ENCODE measurements around the gene GPX4.

DNA sequence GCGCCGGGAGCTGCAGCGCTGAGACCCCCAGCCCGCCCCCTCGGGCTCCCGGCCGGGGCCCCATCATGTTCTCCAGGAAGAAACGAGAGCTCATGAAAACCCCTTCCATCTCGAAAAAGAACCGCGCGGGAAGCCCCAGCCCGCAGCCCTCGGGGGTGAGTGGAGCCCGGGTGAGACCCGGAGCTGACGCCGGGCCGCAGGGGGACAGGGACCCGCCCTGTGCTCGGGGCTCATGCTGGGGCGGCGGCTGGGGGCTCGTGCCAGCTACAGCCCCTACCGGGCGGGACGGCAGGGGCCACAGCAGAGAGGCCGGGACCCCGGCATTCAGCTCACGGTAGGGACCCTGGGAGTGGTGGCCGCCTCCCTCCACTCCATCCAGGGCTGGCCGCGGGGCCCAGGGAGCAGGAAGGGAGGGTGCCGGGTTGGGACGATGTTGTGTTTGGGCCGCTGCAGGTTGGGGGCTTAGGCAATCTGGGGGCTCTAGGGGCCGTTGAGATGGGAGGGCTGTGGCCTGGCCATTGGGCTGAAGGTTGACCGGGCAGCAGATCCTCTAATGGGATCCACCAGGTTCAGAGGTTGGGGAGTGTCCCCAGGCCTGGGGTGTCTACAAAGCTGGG is 36.3 kb upstream of the GPX4 start:
- no peak for TF ChIP-seq POLR2A (IDR thresholded peaks at IDR 0.05)
- TF ChIP-seq, protein P1, sequence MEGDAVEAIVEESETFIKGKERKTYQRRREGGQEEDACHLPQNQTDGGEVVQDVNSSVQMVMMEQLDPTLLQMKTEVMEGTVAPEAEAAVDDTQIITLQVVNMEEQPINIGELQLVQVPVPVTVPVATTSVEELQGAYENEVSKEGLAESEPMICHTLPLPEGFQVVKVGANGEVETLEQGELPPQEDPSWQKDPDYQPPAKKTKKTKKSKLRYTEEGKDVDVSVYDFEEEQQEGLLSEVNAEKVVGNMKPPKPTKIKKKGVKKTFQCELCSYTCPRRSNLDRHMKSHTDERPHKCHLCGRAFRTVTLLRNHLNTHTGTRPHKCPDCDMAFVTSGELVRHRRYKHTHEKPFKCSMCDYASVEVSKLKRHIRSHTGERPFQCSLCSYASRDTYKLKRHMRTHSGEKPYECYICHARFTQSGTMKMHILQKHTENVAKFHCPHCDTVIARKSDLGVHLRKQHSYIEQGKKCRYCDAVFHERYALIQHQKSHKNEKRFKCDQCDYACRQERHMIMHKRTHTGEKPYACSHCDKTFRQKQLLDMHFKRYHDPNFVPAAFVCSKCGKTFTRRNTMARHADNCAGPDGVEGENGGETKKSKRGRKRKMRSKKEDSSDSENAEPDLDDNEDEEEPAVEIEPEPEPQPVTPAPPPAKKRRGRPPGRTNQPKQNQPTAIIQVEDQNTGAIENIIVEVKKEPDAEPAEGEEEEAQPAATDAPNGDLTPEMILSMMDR (IDR thresholded peaks at IDR 0.05) = no peak

Data from thyroid gland (tissue), 4 donors.